CD4-positive, alpha-beta T cell treated with Interleukin-10 for 1 hour (primary cell): ENCODE results near the gene PCDHB6.
"Not testable (repeated sequence)": the region's sequence is repeated elsewhere in the genome, so short reads cannot be mapped to it uniquely, and the experiment has no call there.

Source experiments
- DNase-seq: peaks from one replicate; pipeline ENCODE4 v3.0.0-alpha.2; 2020

PCDHB6 gene

GRCh38 chr5:141149812-141150211 lies at the start of gene PCDHB6:
Gene PCDHB6 (plus strand): TSS chr5:141150057. CDS start chr5:141150258, 201 bp downstream.
- no peak for DNase-seq

- no peak for DNase-seq
These were observed 49.5 kb upstream of the PCDHB6 start, which contains the start of gene PCDHB3 for GRCh38 chr5:141100243-141100805. Gene PCDHB3 (plus strand): TSS chr5:141100473. CDS start chr5:141100650, 177 bp downstream.

GRCh38 chr5:141101059-141101458 lies 48.8 kb upstream of the PCDHB6 start:
- DNase-seq = no peak

GRCh38 chr5:141102070-141102469 lies 47.8 kb upstream of the PCDHB6 start:
- DNase-seq = not testable (repeated sequence)

GRCh38 chr5:141102471-141102870 lies 47.4 kb upstream of the PCDHB6 start:
- DNase-seq = not testable (repeated sequence)

- no peak for DNase-seq
These were observed 44.5 kb upstream of the PCDHB6 start for GRCh38 chr5:141105350-141105749.

GRCh38 chr5:141119250-141119649 lies 30.6 kb upstream of the PCDHB6 start:
- no peak for DNase-seq

GRCh38 chr5:141121563-141121962 lies 28.3 kb upstream of the PCDHB6 start, which contains the start of gene PCDHB4:
Gene PCDHB4 (plus strand): TSS chr5:141121818. CDS start chr5:141121999, 181 bp downstream.
- no peak for DNase-seq

GRCh38 chr5:141121985-141122384 lies 27.9 kb upstream of the PCDHB6 start:
- no peak for DNase-seq

- not testable (repeated sequence) for DNase-seq
These were observed 26.3 kb upstream of the PCDHB6 start for GRCh38 chr5:141123396-141124135.

- no peak for DNase-seq
These were observed 22.6 kb upstream of the PCDHB6 start for GRCh38 chr5:141127305-141127704.

GRCh38 chr5:141135030-141135717 lies 14.7 kb upstream of the PCDHB6 start, which contains the start of gene PCDHB5:
Gene PCDHB5 (plus strand): TSS chr5:141135206. CDS start chr5:141135435, 229 bp downstream.
- DNase-seq = no peak

- DNase-seq = no peak
These were observed 14.1 kb upstream of the PCDHB6 start for GRCh38 chr5:141135718-141136266.

GRCh38 chr5:141137346-141137745 lies 12.5 kb upstream of the PCDHB6 start:
- not testable (repeated sequence) for DNase-seq

GRCh38 chr5:141150224-141150992 lies 551 bp downstream of the PCDHB6 start:
- DNase-seq = no peak

GRCh38 chr5:141150993-141151325 lies 1.1 kb downstream of the PCDHB6 start:
- DNase-seq = no peak

- DNase-seq = not testable (repeated sequence)
These were observed 1.8 kb downstream of the PCDHB6 start for GRCh38 chr5:141151632-141152031.

GRCh38 chr5:141152096-141152495 lies 2.2 kb downstream of the PCDHB6 start:
- not testable (repeated sequence) for DNase-seq

GRCh38 chr5:141155540-141156374 lies 5.9 kb downstream of the PCDHB6 start:
- no peak for DNase-seq

- DNase-seq = not testable (repeated sequence)
These were observed 7.5 kb downstream of the PCDHB6 start for GRCh38 chr5:141157356-141157755.

- not testable (repeated sequence) for DNase-seq
These were observed 8.0 kb downstream of the PCDHB6 start for GRCh38 chr5:141157901-141158300.
